Measurements from ENCODE around the gene ROR1. TPM values are rescaled to one million over a fixed set of nuclear protein-coding genes. Genes with fewer than 3 reads are reported as not detected.

ROR1 gene
- total and polyA plus RNA-seq, 9 of the 15 experiments (the other 6 are each of a cell fraction or from before 2014, with no cell fraction given), result 0.02 TPM; not detected in 8

GRCh38 chr1:63831409-63831808, 57.6 kb downstream of the ROR1 start:
- H3K4me3 ChIP-seq, result no peak overlapping the region
- H3K9me3 ChIP-seq (replicated peaks; ENCODE audit: control insufficient read depth, insufficient read depth, low read depth, low read length), result no peaks in the 10 kb centered on the region
- no peak overlapping the region for H3K9ac ChIP-seq (ENCODE audit: insufficient read depth in 1 of 2, low read depth in 2 of 2, low read length in 2 of 2)
- ATAC-seq, result no peak
- ChIA-PET CTCF (ENCODE audit: low intra/inter-chr PET ratio) (no interaction called here), POLR2A (interaction anchor here (0.6 kb wide), 1 partner anchor 90 kb away, joined by 3 read pairs; no protein-coding TSS in a partner anchor)
- FAIRE-seq, result no peak
- in situ Hi-C loops (cut with MboI) (no loop called here), intact Hi-C loops (cut with micrococcal nuclease) (no loop called here)
- 0% methylated on average over 1 of the region's 1 CpG for WGBS (ENCODE audit: insufficient coverage, low coverage, missing lambda C conversion rate)
- no TSS peak for BruUV-seq (replicated peaks)
- H3K4me1 ChIP-seq (replicated peaks in 1 of 2; ENCODE audit: control insufficient read depth in 2 of 2, insufficient read depth in 2 of 2, low read length in 2 of 2), result no peaks in the 10 kb centered on the region
- no peaks in the 10 kb centered on the region for H4K20me1 ChIP-seq (replicated peaks; ENCODE audit: control insufficient read depth, insufficient read depth, low read length)
- H3K36me3 ChIP-seq (ENCODE audit: control insufficient read depth, insufficient read depth, low read length), result no peaks in the 10 kb centered on the region
- H3K79me2 ChIP-seq (ENCODE audit: control insufficient read depth, insufficient read depth, low read length), result no peaks in the 10 kb centered on the region
- H3K9me1 ChIP-seq (ENCODE audit: control insufficient read depth, insufficient read depth, low read length), result no peaks in the 10 kb centered on the region
- no peak overlapping the region for H2AFZ ChIP-seq (ENCODE audit: low read depth, low read length)
- H3K27ac ChIP-seq (ENCODE audit: extremely low read depth, low read depth, low read length), result no peak overlapping the region
- H3K27me3 ChIP-seq (ENCODE audit: control insufficient read depth in 2 of 2, insufficient read depth in 2 of 2, low read length in 2 of 2), result no peaks in the 10 kb centered on the region; a peak in 1 of 5 replicates
- DNase-seq (ENCODE audit: extremely low read depth in 1 of 4, low spot score in 3 of 4), result no peak
- TF ChIP-seq ZNF785 (CRISPR knock-in tag; IDR thresholded peaks at IDR 0.05), result no peak
- TF ChIP-seq HIVEP1 (CRISPR knock-in tag; IDR thresholded peaks at IDR 0.05), result no peak
- TF ChIP-seq ESRRA (IDR thresholded peaks at IDR 0.05; ENCODE audit: borderline replicate concordance, low read depth), result no peak
- TF ChIP-seq PCBP1 (IDR thresholded peaks at IDR 0.05; ENCODE audit: low read depth, low read length, poor library complexity, severe bottlenecking), result no peak
- no peak for TF ChIP-seq MEF2D (tag; conservative IDR thresholded peaks at IDR 0.05; ENCODE audit: low read depth)
- TF ChIP-seq ZNF175 (CRISPR knock-in tag; IDR thresholded peaks at IDR 0.05; ENCODE audit: low read depth), result no peak
- TF ChIP-seq MAX (CRISPR knock-in tag; IDR thresholded peaks at IDR 0.05), result no peak
- TF ChIP-seq MAFF (IDR thresholded peaks at IDR 0.05; ENCODE audit: low read length), result no peak
- TF ChIP-seq CCAR2 (IDR thresholded peaks at IDR 0.05; ENCODE audit: low read depth, low read length), result no peak
- TF ChIP-seq TCF3 (CRISPR knock-in tag; IDR thresholded peaks at IDR 0.05), result no peak
- TF ChIP-seq ATF6 (CRISPR knock-in tag; IDR thresholded peaks at IDR 0.05), result no peak
- no peak for TF ChIP-seq MED1 (CRISPR knock-in tag; IDR thresholded peaks at IDR 0.05; ENCODE audit: borderline replicate concordance)
- TF ChIP-seq ZNF277 (CRISPR knock-in tag; IDR thresholded peaks at IDR 0.05; ENCODE audit: borderline replicate concordance), result no peak
- H3K4me2 ChIP-seq (ENCODE audit: insufficient read depth, low read length), result no peak overlapping the region
